Activated CD4-positive, alpha-beta T cell treated with anti-CD3 and anti-CD28 coated beads, Interleukin-2, amount 10 ng/mL, durations not matched to agents 7 days and 5 days (primary cell): ENCODE data around the gene PKD1. TPM values are rescaled to one million over a fixed set of nuclear protein-coding genes. Genes with fewer than 3 reads are reported as not detected.
A peak's percentile ranks its signal among the peaks of the same experiment; 100 is the strongest.

Source experiments
- CTCF ChIA-PET: fragments of 350-600 bp; sonication (Branson Sonifier 250); formaldehyde crosslinking; loops from one replicate; lab custom pipeline; 2021; ENCODE audit warnings: antibody characterized with exemption; lab: Charles Lee
- POLR2A ChIA-PET: fragments of 350-600 bp; sonication (Branson Sonifier 250); formaldehyde crosslinking; loops from one replicate; lab custom pipeline; 2021; ENCODE audit warnings: antibody characterized with exemption; lab: Charles Lee
- DNase-seq: peaks from one replicate; pipeline ENCODE4 v3.0.0-alpha.2; 2020
- H3K27ac Mint-ChIP-seq: one replicate; pipeline ENCODE4 v1.8.0; 2021; ENCODE audit warnings: mild to moderate bottlenecking, moderate library complexity, mixed read lengths
- H3K27me3 Mint-ChIP-seq: one replicate; pipeline ENCODE4 v1.8.0; 2021; ENCODE audit warnings: mixed read lengths
- H3K36me3 Mint-ChIP-seq: one replicate; pipeline ENCODE4 v1.8.0; 2021; ENCODE audit warnings: low read depth, mixed read lengths
- H3K4me1 Mint-ChIP-seq: one replicate; pipeline ENCODE4 v1.8.0; 2021; ENCODE audit warnings: mixed read lengths
- H3K4me3 Mint-ChIP-seq: one replicate; pipeline ENCODE4 v1.8.0; 2021; ENCODE audit warnings: mild to moderate bottlenecking, moderate library complexity, mixed read lengths
- H3K9me3 Mint-ChIP-seq: one replicate; pipeline ENCODE4 v1.8.0; 2021; ENCODE audit warnings: mixed read lengths
- total RNA-seq, 2 experiments: library from RNA; stranded (reverse); gene quantifications; one replicate each; pipeline ENCODE4 v1.2.3, GENCODE V29; 2021

The PKD1 gene
- total RNA-seq, 2 experiments from 2014 or later = 72.9 to 77.2 TPM

GRCh38 chr16:2154533-2155090 lies 18.9 kb upstream of the PKD1 start:
- Mint-ChIP-seq H3K27ac (peak overlapping the region; percentile 76), H3K9me3 (no peaks in the 10 kb centered on the region), H3K4me3 (peak overlapping the region; percentile 92), H3K27me3 (no peaks in the 10 kb centered on the region), H3K36me3 (peaks cover 23% of the 10 kb centered on the region), H3K4me1 (peaks cover 47% of the 10 kb centered on the region)
- ChIA-PET CTCF (interaction anchor here (0.6 to 2.1 kb wide), 9 partner anchors 8 to 232 kb away, joined by 3 to 9 read pairs (median 4); no protein-coding TSS in a partner anchor), POLR2A (interaction anchor here (0.7 to 1.8 kb wide), 6 partner anchors 8 to 206 kb away, joined by 3 to 13 read pairs (median 3); partner anchors contain the start of genes ECI1 and PGP)
- peak; percentile 30 for DNase-seq

GRCh38 chr16:2152695-2153506 lies 17.2 kb upstream of the PKD1 start:
- Mint-ChIP-seq H3K4me1 (peaks cover 43% of the 10 kb centered on the region), H3K4me3 (peak overlapping the region; percentile 92), H3K27me3 (no peaks in the 10 kb centered on the region), H3K36me3 (peaks cover 23% of the 10 kb centered on the region), H3K9me3 (no peaks in the 10 kb centered on the region), H3K27ac (peak overlapping the region; percentile 76)
- no peak for DNase-seq
- POLR2A ChIA-PET = interaction anchor here (1.0 kb wide), 1 partner anchor 159 kb away, joined by 3 read pairs; no protein-coding TSS in a partner anchor
- CTCF ChIA-PET = interaction anchor here (0.7 to 4.3 kb wide), 9 partner anchors 9 to 149 kb away, joined by 3 to 36 read pairs (median 4); partner anchors contain the start of gene NPW

GRCh38 chr16:2151188-2152091 lies 15.7 kb upstream of the PKD1 start:
- H3K36me3 Mint-ChIP-seq = peaks cover 23% of the 10 kb centered on the region
- POLR2A ChIA-PET = no interaction called here
- no peak overlapping the region for H3K27ac Mint-ChIP-seq
- no peak for DNase-seq
- CTCF ChIA-PET = interaction anchor here (0.8 to 4.3 kb wide), 4 partner anchors 11 to 148 kb away, joined by 3 to 36 read pairs (median 6); no protein-coding TSS in a partner anchor
- H3K27me3 Mint-ChIP-seq = no peaks in the 10 kb centered on the region
- H3K4me1 Mint-ChIP-seq = peaks cover 33% of the 10 kb centered on the region
- H3K4me3 Mint-ChIP-seq = peak overlapping the region; percentile 30
- no peaks in the 10 kb centered on the region for H3K9me3 Mint-ChIP-seq

- no peak overlapping the region for H3K4me3 Mint-ChIP-seq
- peaks cover 23% of the 10 kb centered on the region for H3K36me3 Mint-ChIP-seq
- no peak for DNase-seq
- ChIA-PET POLR2A (no interaction called here), CTCF (interaction anchor here (2.1 to 4.3 kb wide), 2 partner anchors 10 to 147 kb away, joined by 9 to 36 read pairs; no protein-coding TSS in a partner anchor)
- no peaks in the 10 kb centered on the region for H3K27me3 Mint-ChIP-seq
- H3K27ac Mint-ChIP-seq = no peak overlapping the region
- H3K9me3 Mint-ChIP-seq = no peaks in the 10 kb centered on the region
- peaks cover 29% of the 10 kb centered on the region for H3K4me1 Mint-ChIP-seq
These were observed 14.9 kb upstream of the PKD1 start for GRCh38 chr16:2150418-2151187.

GRCh38 chr16:2149630-2150417 lies 14.1 kb upstream of the PKD1 start:
- POLR2A ChIA-PET = no interaction called here
- no peaks in the 10 kb centered on the region for H3K9me3 Mint-ChIP-seq
- H3K27me3 Mint-ChIP-seq = no peaks in the 10 kb centered on the region
- CTCF ChIA-PET = interaction anchor here (2.1 to 4.3 kb wide), 2 partner anchors 9 to 146 kb away, joined by 9 to 36 read pairs; no protein-coding TSS in a partner anchor
- H3K27ac Mint-ChIP-seq = no peak overlapping the region
- peaks cover 23% of the 10 kb centered on the region for H3K36me3 Mint-ChIP-seq
- peak overlapping the region; percentile 16 for H3K4me3 Mint-ChIP-seq
- DNase-seq = no peak
- peaks cover 29% of the 10 kb centered on the region for H3K4me1 Mint-ChIP-seq

- Mint-ChIP-seq H3K36me3 (peaks cover 16% of the 10 kb centered on the region), H3K4me3 (peak overlapping the region; percentile 7), H3K27ac (no peak overlapping the region), H3K27me3 (no peaks in the 10 kb centered on the region), H3K4me1 (peaks cover 25% of the 10 kb centered on the region), H3K9me3 (no peaks in the 10 kb centered on the region)
- POLR2A ChIA-PET = no interaction called here
- CTCF ChIA-PET = no interaction called here
- DNase-seq = peak; percentile 29
These were observed 13.3 kb upstream of the PKD1 start for GRCh38 chr16:2148714-2149629.

- Mint-ChIP-seq H3K9me3 (no peaks in the 10 kb centered on the region), H3K4me3 (peak within 1 kb of the TSS; percentile 7), H3K27ac (no peak within 1 kb of the TSS), H3K27me3 (no peaks in the 10 kb centered on the region), H3K4me1 (peaks cover 17% of the 10 kb centered on the region), H3K36me3 (peaks cover 9% of the 10 kb centered on the region)
- ChIA-PET CTCF (interaction anchor here (1.0 to 2.7 kb wide), 2 partner anchors 12 to 125 kb away, joined by 3 to 13 read pairs; partner anchors contain the start of gene PKD1), POLR2A (no interaction called here)
- DNase-seq = peak; percentile 54
These were observed 12.4 kb upstream of the PKD1 start, which contains the start of gene RAB26 for GRCh38 chr16:2147981-2148671. TSS of gene RAB26 (plus strand) at chr16:2148625. CDS start at chr16:2148784, 159 bp downstream.

- Mint-ChIP-seq H3K4me1 (peaks cover 17% of the 10 kb centered on the region), H3K9me3 (no peaks in the 10 kb centered on the region), H3K36me3 (peaks cover 9% of the 10 kb centered on the region), H3K27me3 (no peaks in the 10 kb centered on the region), H3K27ac (no peak overlapping the region), H3K4me3 (no peak overlapping the region)
- DNase-seq = no peak
- POLR2A ChIA-PET = no interaction called here
- CTCF ChIA-PET = interaction anchor here (0.6 to 2.7 kb wide), 7 partner anchors 7 to 1404 kb away, joined by 3 to 13 read pairs (median 4); partner anchors contain the start of genes NTHL1, PKD1, TRAF7 and TSC2
These were observed 11.7 kb upstream of the PKD1 start for GRCh38 chr16:2147378-2147777.

- DNase-seq = no peak
- Mint-ChIP-seq H3K9me3 (no peaks in the 10 kb centered on the region), H3K27ac (no peak overlapping the region), H3K27me3 (no peaks in the 10 kb centered on the region), H3K36me3 (no peaks in the 10 kb centered on the region), H3K4me3 (no peak overlapping the region), H3K4me1 (peaks cover 9% of the 10 kb centered on the region)
- POLR2A ChIA-PET = interaction anchor here (1.4 kb wide), 1 partner anchor 9 kb away, joined by 8 read pairs; the partner anchor contains the start of gene TRAF7
- CTCF ChIA-PET = interaction anchor here (1.4 to 2.7 kb wide), 2 partner anchors 123 to 129 kb away, joined by 4 to 13 read pairs; no protein-coding TSS in a partner anchor
These were observed 10.1 kb upstream of the PKD1 start for GRCh38 chr16:2145843-2146242.
